HG02571 (cell line): ENCODE data around the gene PHTF2.
"Not testable (repeated sequence)": the region's sequence is repeated elsewhere in the genome, so short reads cannot be mapped to it uniquely, and the experiment has no call there.

ENCODE experiments used
- ATAC-seq: cut with Tn5 transposase; IDR thresholded peaks from one replicate; pipeline ENCODE4 v1.9.1; 2021; ENCODE audit warnings: mild to moderate bottlenecking, moderate library complexity; ENCODE audit not compliant: unreplicated experiment

The PHTF2 gene

DNA sequence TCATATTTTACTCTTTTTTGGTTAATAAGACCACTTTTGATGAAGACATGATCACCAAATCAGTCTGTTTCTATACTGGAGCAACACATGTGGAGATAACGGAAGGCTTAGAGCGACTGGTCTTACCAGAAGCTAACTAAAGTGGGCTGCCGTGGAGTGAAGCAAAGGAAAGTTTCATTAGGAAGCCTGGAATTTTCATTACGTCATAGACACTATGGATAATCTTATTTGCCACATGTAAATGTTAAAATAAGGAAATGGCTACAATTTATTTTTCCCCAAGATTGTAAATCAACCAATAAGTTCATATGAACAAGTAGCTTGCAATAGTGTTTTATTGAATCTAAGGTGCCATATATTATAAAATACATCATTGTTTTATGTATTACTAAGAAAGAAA, 185.4 kb downstream of the PHTF2 start:
- ATAC-seq = no peak

DNA sequence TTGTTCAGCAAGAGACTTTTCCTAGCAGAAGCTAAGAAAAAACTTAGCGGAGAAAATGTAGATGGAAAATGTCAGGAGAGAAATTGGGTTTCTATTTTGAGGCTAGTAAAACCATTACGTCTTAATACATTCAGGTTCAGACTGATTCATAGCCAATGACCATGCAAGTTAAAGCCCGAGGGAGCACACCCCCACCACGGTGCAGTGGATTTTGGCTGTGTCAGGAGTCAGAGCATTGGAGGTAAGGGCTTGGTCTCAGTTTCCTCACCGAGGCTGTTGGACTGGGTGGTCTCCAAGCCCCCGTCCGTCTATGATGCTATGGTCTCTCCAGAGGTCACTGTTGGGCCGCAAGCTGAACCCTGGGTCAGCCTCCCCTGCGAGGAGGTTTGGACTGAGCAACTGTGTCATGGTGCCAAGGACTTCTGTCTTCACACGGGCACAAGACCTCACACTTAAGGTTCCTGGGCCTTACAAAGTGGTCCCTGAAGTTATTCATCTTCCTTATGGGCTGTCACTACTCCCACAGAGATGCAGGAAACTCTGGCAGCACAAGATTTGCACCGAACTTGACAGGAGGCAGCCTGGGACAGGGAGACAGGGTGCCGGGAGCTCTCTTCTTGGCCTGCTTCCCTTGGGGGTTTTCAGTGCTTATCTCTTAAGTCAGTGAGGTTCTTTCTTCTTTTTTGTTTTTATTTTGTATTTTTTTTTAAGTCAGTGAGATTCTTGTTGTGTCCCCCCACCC, 186.8 kb downstream of the PHTF2 start:
- no peak for ATAC-seq

- ATAC-seq = no peak
These were observed 187.4 kb downstream of the PHTF2 start for GRCh38 chr7:77985974-77986339.

DNA sequence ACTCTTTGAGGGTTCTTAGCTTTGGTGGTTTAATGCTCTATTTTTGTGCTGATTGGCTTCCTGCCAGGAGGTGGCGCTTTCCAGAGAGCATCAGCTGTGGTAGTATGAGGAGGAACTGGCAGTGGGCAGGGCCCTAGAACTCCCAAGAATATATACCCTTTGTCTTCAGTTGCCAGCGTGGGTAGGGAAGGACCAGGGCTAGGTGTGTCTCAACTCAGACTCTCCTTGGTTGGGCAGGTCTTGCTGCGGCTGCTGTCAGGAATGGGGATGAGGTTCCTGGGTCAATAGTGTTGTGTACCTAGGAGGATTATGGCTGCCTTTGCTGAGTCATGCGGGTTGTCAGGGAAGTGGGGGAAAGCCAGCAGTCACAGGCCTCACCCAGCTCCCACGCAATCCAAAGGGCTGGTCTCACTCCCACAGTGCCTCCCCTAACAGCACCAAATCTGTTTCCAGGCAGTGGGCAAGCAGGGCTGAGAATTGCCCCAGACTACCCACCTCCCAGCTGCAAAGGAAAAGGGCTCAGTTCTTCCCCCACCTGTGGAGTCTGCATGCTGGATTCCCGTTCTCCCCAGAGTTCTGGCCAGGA, 191.5 kb downstream of the PHTF2 start:
- no peak for ATAC-seq

DNA sequence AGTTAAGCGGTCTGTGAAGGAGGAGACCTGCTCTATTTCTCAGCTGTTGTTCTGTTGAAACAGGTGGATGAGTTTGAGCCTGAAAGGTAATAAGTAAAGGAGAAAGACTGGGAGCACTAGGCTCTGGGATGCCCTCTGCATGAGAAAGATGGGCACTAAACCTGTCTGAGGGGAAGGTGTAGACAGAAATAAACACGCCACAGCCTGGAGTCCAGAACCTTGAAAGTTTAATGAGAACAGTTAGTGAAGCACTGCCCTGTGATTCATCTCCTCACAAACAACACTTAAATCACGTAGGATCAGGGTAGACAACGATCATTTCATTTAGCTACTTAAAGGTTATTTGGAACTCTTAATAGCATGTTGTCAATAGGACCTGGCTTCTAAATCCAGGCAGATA, 193.1 kb downstream of the PHTF2 start:
- no peak for ATAC-seq

GRCh38 chr7:77993838-77994237, 195.3 kb downstream of the PHTF2 start:
- ATAC-seq = no peak

- ATAC-seq = no peak
These were observed 197.1 kb downstream of the PHTF2 start for GRCh38 chr7:77995717-77996116.

DNA sequence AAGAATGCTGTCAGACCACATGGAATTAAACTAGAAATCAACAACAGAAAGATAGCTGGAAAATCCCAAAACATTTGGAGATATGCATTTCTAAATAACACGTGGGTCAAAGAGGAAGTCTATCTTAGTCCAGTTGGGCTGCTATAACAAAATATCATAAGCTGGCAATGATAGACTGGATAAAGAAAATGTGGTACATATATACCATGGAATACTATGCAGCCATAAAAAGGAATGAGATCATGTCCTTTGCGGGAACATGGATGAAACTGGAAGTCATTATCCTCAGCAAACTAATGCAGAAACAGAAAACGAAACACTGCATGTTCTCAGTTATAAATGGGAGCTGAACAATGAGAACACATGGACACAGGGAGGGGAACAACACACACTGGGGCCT, 200.6 kb downstream of the PHTF2 start:
- ATAC-seq = not testable (repeated sequence)

GRCh38 chr7:78002021-78002420, 203.4 kb downstream of the PHTF2 start:
- no peak for ATAC-seq

DNA sequence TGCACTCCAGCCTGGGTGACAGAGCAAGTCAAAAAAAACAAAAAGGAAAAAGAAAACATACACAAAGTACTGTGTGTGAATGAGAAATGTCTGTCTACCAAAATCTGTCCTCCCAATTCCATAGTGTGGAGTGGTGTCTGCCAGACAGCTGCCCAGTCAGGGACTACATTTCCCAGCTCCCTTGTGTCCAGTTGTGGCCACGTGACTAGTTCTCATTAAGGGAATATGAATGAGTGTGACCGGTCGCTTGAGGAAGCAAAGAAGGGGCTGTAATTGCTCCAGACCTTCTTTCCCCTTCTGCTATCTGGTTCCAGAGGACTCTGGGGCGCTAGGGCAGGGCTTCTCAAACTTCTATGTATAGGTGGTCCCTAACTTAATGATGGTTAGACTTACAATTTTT, 204.1 kb downstream of the PHTF2 start:
- no peak for ATAC-seq

DNA sequence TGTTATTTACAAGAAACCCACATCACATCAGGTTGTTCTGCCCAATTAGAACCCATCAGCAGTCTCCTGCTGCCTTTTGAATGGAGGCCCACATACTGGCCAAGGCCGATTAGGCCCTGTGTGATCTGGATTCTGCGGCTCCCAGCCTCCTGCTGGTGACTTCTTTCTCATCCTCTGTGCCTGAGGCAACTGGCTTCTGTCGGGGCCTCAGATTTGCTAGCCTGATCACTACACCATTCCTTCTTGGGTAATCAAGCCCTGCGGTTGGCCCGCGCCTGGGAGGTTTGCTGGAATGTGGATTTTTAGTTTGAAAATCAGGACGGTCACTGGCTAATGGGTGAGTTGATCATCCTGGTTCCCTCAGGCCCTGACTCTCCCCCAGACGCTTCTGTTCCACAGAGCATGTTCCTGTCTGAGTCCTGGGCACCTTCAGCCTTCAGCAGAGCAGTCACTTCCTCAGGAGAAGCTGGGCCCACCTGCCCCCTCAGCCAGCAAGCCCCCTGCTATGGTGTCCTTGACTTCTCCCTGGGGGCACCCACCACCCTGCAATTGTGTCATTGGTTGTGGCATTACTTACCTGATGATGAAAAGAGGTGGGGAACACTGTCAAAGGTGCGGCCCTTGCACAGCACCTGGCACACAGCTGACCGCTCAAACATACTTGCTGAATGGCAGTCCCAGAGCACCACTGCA, 207.6 kb downstream of the PHTF2 start:
- no peak for ATAC-seq
